Measurements from ENCODE around the gene FAM149B1. TPM values are rescaled to one million over a fixed set of nuclear protein-coding genes. Genes with fewer than 3 reads are reported as not detected.

Gene FAM149B1
- total and polyA plus RNA-seq, 2 of the 13 experiments (the other 11 are each of a cell fraction or from before 2014, with no cell fraction given): 9.3 to 16.8 TPM

DNA sequence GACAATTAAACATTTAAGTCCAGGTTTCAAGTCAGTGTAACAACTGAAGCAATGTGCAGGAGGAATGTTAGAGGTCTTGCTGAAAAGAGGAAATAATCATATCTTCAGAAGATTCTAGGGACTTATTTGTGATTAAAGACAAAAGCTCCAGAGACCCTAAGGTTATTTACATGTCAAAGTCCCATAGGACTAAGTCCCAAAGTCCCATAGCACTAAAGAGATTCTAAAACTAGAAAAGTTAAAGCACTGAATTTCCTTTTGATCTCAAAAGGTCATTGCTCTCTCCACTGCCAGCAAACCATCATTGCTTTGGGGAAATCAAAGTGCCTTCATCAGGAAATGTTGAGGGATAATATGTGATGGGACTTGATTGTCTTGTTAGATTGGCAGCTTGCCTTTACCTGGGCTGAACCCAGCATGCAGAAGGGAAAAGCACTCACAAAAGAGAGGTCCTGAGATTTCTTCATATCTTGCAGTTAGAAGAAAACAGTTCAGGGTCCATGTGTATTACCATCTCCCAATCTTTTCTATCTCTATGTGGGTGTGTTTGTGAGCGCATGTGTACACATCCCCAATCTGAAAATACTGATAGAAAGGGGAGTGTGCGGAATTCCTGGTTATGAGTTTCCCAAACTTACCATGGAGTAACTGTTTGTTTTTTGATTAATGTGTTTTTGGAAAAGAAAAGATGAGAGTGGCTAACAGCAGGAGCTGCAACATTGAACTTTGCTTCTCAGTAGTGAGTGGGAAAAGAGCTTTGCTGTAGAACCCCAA is 35.8 kb upstream of the FAM149B1 start (continued):
- TF ChIP-seq ATF7 (IDR thresholded peaks at IDR 0.05) (no peak), ATF7 (CRISPR knock-in tag; IDR thresholded peaks at IDR 0.05) (no peak), ZMYM3 (CRISPR knock-in tag; IDR thresholded peaks at IDR 0.05) (no peak), ZNF230 (CRISPR knock-in tag; IDR thresholded peaks at IDR 0.05) (no peak; the same call in 1 of the 2 replicates), ZNF792 (CRISPR knock-in tag; IDR thresholded peaks at IDR 0.05) (peak; percentile 29; the same call in 1 of the 2 replicates), ZEB1 (IDR thresholded peaks at IDR 0.05; ENCODE audit: insufficient replicate concordance, low read depth) (no peak), RARA (CRISPR knock-in tag; IDR thresholded peaks at IDR 0.05) (peak; percentile 73), ZFP36 (IDR thresholded peaks at IDR 0.05; ENCODE audit: borderline replicate concordance, low read depth, low read length, partially characterized antibody) (no peak), DPF2 (CRISPR knock-in tag; IDR thresholded peaks at IDR 0.05; ENCODE audit: borderline replicate concordance, low read depth) (peak; percentile 82), SOX5 (CRISPR knock-in tag; IDR thresholded peaks at IDR 0.05; ENCODE audit: borderline replicate concordance) (peak; percentile 90), ZNF660 (CRISPR knock-in tag; IDR thresholded peaks at IDR 0.05; ENCODE audit: borderline replicate concordance, low read depth) (no peak), MIXL1 (CRISPR knock-in tag; IDR thresholded peaks at IDR 0.05) (peak; percentile 63; the same call in 1 of the 2 replicates), THAP11 (CRISPR knock-in tag; IDR thresholded peaks at IDR 0.05) (peak; percentile 73), RORA (CRISPR knock-in tag; IDR thresholded peaks at IDR 0.05) (peak; percentile 72; the same call in 1 of the 2 replicates), HHEX (CRISPR knock-in tag; IDR thresholded peaks at IDR 0.05) (peak; percentile 58), SIX4 (CRISPR knock-in tag; IDR thresholded peaks at IDR 0.05) (peak; percentile 62; the same call in 1 of the 2 replicates), GABPA (IDR thresholded peaks at IDR 0.05; ENCODE audit: low read depth, low read length) (no peak), GABPA (CRISPR knock-in tag; IDR thresholded peaks at IDR 0.05; ENCODE audit: low read depth) (peak; percentile 17; the same call in 1 of the 2 replicates), ERF (CRISPR knock-in tag; IDR thresholded peaks at IDR 0.05) (peak; percentile 52; the same call in 1 of the 2 replicates), CC2D1A (CRISPR knock-in tag; IDR thresholded peaks at IDR 0.05) (no peak)
- TF ChIP-seq, protein P1, sequence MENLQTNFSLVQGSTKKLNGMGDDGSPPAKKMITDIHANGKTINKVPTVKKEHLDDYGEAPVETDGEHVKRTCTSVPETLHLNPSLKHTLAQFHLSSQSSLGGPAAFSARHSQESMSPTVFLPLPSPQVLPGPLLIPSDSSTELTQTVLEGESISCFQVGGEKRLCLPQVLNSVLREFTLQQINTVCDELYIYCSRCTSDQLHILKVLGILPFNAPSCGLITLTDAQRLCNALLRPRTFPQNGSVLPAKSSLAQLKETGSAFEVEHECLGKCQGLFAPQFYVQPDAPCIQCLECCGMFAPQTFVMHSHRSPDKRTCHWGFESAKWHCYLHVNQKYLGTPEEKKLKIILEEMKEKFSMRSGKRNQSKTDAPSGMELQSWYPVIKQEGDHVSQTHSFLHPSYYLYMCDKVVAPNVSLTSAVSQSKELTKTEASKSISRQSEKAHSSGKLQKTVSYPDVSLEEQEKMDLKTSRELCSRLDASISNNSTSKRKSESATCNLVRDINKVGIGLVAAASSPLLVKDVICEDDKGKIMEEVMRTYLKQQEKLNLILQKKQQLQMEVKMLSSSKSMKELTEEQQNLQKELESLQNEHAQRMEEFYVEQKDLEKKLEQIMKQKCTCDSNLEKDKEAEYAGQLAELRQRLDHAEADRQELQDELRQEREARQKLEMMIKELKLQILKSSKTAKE (CRISPR knock-in tag; IDR thresholded peaks at IDR 0.05; ENCODE audit: borderline replicate concordance): no peak
- TF ChIP-seq, protein P2, sequence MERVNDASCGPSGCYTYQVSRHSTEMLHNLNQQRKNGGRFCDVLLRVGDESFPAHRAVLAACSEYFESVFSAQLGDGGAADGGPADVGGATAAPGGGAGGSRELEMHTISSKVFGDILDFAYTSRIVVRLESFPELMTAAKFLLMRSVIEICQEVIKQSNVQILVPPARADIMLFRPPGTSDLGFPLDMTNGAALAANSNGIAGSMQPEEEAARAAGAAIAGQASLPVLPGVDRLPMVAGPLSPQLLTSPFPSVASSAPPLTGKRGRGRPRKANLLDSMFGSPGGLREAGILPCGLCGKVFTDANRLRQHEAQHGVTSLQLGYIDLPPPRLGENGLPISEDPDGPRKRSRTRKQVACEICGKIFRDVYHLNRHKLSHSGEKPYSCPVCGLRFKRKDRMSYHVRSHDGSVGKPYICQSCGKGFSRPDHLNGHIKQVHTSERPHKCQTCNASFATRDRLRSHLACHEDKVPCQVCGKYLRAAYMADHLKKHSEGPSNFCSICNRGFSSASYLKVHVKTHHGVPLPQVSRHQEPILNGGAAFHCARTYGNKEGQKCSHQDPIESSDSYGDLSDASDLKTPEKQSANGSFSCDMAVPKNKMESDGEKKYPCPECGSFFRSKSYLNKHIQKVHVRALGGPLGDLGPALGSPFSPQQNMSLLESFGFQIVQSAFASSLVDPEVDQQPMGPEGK (CRISPR knock-in tag; IDR thresholded peaks at IDR 0.05): peak; percentile 57; the same call in 1 of the 2 replicates
- TF ChIP-seq, protein P3, sequence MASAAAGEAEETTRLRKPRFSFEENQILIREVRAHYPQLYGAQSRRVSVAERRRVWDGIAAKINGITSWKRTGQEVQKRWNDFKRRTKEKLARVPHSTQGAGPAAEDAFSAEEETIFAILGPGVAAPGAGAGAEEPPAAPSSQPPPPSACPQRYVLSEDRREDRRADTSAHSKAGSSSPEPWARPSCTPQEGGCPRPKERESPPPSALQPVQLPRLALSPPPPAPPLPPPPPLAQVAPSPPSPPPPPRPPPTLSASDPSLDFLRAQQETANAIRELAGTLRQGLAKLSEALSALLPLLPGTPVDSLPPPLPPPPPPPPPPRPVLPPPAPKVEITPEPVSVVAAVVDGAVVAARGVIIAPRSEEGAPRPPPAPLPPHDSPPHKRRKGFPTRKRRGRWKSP (CRISPR knock-in tag; IDR thresholded peaks at IDR 0.05): peak; percentile 49; the same call in 1 of the 2 replicates
- TF ChIP-seq, protein P4, sequence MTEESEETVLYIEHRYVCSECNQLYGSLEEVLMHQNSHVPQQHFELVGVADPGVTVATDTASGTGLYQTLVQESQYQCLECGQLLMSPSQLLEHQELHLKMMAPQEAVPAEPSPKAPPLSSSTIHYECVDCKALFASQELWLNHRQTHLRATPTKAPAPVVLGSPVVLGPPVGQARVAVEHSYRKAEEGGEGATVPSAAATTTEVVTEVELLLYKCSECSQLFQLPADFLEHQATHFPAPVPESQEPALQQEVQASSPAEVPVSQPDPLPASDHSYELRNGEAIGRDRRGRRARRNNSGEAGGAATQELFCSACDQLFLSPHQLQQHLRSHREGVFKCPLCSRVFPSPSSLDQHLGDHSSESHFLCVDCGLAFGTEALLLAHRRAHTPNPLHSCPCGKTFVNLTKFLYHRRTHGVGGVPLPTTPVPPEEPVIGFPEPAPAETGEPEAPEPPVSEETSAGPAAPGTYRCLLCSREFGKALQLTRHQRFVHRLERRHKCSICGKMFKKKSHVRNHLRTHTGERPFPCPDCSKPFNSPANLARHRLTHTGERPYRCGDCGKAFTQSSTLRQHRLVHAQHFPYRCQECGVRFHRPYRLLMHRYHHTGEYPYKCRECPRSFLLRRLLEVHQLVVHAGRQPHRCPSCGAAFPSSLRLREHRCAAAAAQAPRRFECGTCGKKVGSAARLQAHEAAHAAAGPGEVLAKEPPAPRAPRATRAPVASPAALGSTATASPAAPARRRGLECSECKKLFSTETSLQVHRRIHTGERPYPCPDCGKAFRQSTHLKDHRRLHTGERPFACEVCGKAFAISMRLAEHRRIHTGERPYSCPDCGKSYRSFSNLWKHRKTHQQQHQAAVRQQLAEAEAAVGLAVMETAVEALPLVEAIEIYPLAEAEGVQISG (CRISPR knock-in tag; IDR thresholded peaks at IDR 0.05): peak; percentile 43; the same call in 1 of the 2 replicates

Data from HepG2 (cell line).